ENCODE results near the gene CCIN.
"Not testable (repeated sequence)": the region's sequence is repeated elsewhere in the genome, so short reads cannot be mapped to it uniquely, and the experiment has no call there.

The CCIN gene

DNA sequence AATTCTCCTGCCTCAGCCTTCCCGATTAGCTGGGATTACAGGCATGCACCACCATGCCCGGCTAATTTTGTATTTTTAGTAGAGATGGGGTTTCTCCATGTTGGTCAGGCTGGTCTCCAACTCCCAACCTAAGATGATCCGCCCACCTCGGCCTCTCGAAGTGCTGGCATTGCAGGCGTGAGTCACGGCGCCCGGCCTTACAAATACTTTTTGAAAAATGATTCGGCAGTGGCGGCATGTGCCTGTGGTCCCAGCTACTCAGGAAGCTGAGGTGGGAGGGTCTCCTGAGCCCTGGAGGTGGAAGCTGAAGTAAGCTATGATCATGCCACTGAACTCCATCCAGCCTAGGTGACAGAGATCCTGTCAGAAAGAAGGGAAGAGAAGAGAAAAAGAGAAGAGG, 9.1 kb upstream of the CCIN start:
- not testable (repeated sequence) for DNase-seq (ENCODE audit: low read depth)

DNA sequence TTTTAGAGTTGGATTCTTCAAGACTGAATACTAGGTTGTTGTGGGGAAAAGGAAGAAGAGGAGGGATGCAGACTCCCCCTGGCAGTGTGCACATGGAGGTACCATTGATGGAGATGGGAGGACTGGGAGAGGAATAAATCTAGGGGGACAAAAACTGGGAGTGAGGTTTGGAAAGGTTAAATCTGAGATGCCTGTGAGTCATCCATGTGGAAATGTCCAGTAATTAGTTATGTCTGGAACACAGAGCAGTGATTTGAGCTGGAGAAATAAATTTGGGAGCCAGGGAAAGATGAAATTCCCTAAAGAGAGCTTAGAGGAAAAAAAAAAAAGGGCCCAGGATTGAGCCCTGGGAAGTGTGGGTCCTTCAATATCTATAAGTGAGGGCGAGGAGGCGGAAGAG, 8.0 kb upstream of the CCIN start:
- DNase-seq (ENCODE audit: low read depth), result no peak

DNA sequence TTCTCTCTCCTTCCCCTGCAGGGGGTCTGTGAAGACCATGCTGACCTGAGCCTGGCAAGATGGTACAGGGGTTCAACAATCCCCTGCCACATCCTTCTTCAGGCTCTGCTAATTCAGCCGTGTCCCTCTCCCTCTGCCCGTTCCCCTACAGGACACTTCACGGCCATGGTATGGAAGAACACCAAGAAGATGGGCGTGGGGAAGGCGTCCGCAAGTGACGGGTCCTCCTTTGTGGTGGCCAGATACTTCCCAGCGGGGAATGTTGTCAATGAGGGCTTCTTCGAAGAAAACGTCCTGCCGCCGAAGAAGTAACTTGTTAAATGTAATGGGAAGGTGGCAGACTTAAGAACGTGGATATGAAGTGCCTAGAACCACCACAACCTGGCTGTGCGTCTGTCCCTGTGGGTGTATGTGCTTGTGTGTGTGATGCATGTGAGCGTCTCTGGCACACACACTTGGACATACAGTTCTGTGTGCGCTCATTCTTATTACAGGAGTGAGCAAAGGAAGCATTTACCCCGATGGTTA, 6.9 kb upstream of the CCIN start:
- no peak for DNase-seq (ENCODE audit: low read depth)

DNA sequence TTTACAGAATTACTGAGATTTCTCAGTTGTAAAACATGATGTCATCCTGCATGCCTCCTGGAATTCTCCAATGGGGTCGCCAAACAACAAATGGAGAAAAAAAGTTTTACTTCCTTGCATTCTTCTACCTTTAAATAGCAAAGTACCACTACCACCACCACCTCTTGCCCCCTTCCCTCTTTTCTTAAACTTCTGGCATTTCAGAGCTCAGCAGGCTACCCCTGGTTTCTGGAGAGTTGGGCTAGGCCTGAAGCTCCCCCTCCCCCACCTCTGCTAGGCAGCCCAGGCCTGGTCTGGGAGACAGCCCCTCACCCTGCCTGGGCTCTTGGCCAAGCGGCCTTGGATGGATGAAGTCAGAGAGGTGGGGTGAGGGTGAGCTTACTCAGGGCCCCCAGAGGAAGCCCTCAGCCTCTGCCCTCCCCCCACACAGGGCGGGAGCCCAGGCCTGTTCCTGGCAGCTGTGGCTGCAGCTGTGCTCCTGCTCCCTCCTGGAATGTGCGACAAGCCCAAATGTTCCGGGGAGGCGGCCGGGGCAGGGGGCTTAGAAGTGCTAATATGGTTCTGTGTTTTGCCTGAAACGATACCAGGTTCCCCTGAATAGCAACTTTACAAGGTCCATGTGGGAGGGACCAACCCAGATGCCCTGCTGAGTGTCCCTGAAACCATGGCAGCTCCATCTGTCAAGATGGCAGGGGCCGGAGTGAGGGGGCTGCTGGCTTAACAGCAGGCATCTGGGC, 6.0 kb upstream of the CCIN start:
- peak; percentile 56 for DNase-seq (ENCODE audit: low read depth)

DNA sequence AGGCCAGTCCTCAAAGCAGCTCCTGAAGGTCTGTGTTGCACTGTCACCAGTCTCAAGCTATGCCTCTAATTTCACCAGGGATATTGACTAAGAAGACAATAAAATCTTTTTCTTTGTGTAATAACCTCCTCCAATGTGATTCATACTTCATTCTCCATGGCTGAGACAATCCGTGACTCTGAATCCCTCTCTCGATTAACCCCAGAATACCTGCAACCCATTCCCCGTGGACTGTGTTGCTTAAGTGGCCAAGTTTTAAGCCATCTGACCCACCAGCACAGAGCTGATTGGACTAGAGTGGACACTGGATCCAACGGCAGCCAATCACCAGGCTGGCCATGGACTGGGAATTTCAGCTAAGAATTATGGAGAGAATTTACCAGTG, 5.4 kb upstream of the CCIN start:
- DNase-seq (ENCODE audit: low read depth), result peak; percentile 42

DNA sequence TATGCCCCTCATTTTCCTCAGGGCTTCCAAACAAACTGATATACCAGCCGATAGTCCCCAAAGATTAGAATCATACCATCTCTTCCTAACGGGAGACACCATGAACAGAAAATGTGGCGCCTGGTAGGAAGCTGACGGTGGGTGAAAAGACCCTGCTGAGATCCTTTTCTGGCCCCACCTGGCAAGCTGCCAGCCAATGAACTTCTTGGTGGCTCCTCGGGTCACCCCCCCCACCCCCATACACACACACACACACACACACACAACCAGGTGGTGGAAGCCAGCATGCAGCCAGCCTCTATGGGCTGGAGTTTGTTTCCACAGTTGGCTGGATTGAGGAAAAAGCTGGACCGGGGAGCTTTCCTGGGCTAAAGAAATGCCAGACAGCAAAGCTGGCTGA, 4.8 kb upstream of the CCIN start:
- no peak for DNase-seq (ENCODE audit: low read depth)

DNA sequence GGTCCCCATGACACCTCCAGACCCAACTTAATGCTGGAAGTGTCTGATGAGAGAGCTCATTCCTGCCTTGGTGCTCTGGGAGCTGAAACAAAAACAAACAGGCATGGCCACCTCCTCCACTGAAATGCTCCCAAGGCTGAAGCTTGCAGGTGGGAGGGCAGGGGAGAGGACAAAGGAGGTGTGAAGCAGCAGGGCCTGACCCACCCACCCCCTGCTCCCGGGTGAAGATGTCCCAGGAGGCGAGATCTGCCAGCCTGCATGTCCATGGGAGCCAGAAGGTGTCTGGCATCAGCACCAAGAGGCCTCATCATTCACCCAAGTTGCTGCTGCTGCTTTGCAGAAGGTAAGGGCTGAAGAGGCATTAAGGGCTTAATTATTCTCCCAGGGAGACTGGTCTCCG, 4.2 kb upstream of the CCIN start:
- DNase-seq (ENCODE audit: low read depth), result no peak

DNA sequence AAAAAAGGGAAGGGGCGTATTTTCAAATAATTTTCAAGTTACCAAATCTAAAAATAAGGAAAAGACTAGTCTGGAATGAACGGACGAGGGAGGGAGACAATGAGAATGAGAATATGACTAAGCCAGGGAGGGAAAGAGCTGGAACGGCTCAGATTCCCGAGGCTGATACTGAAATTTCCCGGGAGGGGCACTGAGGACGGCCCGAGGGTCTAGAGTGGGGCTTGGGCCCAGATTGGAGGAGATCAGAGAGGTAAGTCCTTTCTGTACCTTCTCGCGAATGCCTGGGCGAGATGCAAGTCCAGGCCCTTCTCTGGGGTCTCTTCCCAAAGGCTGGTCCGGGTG, 3.4 kb upstream of the CCIN start:
- DNase-seq (ENCODE audit: low read depth), result no peak

DNA sequence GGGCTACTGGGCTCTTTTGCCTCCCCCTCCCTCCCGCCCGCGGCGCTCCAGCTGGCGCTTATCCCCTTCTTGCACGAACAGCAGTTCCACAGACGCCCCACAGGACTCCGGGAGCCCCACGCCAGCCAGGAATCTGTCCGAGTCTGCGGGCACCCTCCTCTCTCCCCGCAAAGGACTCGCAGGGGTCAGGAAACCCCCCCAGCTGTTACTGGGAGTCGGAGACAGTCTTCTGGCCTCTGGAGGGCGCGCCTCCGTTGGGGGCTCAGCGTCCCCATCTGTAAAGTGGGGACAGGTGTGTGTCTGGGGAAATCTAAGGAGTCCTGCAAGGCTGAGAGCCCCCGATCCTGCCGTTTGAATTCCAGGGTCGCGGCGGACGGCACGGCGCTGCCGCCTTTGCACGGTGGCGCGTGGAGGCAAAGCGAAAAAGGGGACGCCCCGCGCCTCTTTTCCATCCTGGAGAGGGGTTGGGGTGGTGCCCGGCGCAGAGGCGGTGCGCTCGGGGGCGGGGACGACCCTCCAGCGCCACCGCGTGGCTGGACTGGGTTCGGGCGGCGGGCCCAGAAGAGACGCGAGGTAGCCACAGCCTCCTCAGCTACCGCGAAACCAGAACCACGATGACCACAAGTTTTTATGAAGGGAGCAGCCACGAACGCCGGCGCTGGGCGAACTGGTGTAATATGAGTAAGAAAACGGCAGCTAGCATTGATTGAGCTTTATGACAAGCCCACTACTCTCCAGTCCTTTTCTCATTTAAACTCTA, 2.8 kb upstream of the CCIN start:
- peak; percentile 41 for DNase-seq (ENCODE audit: low read depth)

DNA sequence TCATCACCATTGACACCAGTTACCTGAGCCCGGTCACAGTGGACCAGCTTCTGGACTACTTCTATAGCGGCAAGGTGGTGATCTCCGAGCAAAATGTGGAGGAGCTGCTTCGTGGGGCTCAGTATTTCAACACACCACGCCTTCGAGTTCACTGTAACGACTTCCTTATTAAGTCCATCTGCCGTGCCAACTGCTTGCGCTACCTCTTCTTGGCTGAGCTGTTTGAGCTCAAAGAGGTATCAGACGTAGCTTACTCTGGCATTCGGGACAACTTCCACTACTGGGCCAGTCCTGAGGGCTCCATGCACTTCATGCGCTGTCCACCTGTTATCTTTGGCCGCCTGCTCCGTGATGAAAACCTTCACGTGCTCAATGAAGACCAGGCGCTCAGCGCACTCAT, 520 bp downstream of the CCIN start:
- no peak for DNase-seq (ENCODE audit: low read depth)

DNA sequence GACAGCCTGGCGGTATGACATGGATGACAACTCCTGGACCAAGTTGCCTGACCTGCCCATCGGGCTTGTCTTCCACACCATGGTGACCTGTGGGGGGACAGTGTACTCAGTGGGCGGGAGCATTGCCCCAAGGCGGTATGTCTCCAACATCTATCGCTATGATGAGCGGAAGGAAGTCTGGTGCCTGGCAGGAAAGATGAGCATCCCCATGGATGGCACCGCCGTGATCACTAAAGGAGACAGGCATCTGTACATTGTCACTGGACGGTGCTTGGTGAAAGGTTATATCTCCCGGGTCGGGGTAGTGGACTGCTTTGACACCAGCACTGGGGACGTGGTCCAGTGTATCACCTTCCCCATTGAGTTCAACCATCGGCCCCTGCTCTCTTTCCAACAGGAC, 1.3 kb downstream of the CCIN start:
- no peak for DNase-seq (ENCODE audit: low read depth)

DNA sequence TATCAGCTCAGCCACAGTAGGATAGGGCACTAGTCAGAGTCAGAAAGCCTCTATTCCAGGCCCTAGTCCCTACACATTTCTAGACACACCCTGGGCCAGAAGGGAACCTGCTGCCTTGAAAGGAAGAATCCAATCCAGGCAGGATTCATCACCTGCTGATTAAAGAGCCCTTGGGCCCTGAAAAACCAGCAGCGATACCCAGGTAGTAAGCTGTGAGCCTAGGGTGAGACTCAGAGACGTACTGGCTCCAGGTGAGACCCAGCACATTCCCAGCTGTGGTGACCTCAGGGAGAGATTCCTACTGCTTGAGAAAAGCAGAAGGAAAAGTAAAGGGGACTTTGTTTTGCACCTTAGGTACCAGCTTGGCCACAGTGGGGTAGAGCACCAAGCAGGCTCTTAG, 4.7 kb downstream of the CCIN start:
- DNase-seq (ENCODE audit: low read depth), result no peak

DNA sequence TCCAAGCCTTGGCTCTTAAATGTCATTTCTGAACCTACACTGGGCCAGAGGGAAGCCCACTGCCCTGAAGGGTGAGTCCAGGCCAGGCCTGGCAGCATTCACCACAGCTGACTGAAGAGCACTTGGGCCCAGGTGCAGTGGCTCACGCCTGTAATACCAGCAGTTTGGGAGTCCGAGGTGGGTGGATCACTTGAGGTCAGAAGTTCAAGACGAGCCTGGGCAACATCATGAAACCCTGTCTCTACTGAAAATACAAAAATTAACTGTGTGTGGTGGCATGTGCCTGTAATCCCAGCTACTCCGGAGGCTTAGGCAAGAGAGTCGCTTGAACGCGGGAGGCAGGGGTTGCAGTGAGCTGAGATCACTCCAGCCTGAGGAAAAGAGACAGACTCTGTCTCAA, 5.1 kb downstream of the CCIN start:
- DNase-seq (ENCODE audit: low read depth), result no peak

DNA sequence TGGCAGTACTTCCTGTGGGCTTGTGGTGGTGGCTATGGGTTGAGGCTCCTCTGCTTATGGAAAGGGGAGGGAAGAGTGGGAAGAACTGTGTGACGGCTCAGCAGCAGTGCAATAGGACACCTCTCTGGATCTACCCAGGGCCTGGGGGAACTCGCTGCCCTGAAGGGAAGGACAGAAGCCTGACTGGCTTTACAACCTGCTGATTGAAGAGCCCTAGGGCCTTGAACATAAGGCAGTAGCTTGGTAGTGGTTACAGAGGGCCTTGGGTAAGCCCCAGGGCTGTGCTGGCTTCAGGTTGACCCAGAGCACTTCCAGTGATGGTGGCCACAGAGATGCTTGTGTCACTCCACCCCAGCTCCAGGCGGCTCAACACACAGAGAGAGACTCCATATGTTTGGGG, 5.5 kb downstream of the CCIN start:
- DNase-seq (ENCODE audit: low read depth), result no peak

DNA sequence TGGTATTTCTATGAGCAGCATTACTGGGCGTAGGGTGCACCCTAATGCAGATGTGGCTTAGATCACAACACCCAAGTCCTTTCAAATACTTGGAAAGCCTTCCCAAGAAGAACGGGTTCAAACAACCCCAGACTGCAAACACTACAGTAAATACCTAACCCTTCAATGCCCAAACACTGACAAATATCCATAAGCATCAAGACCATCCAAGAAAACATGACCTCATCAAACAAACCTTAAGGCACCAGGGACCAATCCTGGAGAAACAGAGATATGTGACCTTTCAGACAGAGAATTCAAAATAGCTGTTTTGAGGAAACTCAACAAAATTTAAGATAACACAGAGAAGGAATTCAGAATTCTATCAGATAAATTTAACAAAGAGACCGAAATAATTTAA, 6.0 kb downstream of the CCIN start:
- not testable (repeated sequence) for DNase-seq (ENCODE audit: low read depth)

DNA sequence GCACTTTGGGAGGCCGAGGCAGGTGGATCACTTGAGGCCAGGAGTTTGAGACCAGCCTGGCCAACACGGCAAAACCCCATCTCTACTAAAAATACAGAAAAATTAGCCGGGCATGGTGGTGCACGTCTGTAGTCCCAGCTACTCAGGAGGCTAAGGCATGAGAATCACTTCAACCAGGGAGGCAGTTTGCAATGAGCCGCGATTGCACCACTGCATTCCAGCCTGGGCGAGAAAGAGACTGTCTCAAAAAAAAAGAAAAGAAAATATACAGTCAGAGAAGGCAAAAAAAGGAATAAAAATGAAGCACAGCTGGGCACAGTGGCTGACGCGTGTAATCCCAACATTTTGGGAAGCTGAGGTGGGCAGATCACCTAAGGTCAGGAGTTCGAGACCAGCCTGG, 7.3 kb downstream of the CCIN start:
- not testable (repeated sequence) for DNase-seq (ENCODE audit: low read depth)

DNA sequence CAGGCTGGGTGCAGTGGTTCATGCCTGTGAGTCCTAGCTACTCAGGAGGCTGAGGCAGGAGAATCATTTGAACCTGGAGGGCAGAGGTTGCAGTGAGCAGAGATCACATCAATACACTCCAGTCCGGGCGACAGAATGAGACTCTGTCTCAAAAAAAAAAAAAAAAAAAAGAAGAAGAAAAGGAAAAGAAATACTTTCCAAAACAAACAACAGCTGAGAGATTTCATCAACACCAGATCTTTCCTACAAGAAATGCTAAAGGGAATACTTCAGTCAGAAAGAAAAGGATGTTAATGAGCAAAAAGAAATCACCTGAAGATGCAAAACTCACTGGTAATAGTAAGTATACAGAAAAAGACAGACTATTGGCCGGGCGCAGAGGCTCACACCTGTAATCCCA, 8.4 kb downstream of the CCIN start:
- DNase-seq (ENCODE audit: low read depth), result no peak

DNA sequence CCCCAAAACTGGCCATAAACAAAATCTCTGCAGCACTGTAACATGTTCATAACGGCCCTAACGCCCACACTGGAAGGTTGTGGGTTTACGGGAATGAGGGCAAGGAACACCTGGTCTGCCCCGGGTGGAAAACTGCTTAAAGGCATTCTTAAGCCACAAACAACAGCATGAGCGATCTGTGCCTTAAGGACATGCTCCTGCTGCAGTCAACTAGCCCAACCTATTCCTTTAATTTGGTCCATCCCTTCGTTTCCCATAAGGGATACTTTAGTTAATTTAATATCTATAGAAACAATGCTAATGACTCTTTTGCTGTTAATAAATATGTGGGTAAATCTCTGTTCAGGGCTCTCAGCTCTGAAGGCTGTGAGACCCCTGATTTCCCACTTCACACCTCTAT, 11.1 kb downstream of the CCIN start:
- not testable (repeated sequence) for DNase-seq (ENCODE audit: low read depth)

DNA sequence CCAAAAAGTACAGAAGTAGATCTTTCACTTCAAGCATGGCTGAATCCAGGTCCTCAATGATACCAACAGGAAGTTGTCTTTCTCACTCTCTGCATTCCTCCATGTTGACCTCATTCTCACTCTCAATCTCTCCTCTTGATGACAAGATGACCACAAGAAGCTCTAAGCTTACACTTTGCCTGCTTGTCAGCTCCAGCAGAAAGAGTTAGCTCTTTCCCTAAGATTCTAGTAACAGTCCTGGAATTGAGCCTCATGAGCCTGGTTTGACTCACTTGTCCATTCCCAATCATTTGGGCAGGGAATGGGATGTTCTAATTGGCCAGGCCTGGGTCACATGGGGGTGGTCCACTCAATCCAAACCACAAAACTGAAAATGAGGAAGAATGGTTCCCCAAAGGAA, 18.2 kb downstream of the CCIN start:
- no peak for DNase-seq (ENCODE audit: low read depth)

DNA sequence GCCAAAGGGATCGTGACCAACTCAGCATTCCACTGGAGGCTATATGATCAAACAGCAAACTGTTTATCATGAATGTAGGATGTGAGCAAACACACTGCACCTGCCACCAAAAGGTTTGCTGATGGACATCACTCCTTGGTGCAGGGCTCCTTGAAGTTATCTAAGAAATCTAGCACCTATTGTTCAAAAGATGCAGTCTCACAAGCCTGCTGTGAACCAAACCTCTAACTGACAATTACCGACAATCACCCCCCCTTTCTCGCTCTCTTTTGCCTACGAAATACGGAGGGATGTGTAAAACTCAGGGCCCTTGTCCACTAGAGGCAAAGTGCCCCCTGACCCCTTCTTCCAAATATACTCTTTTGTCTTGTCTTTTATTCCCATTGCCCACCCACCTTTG, 19.0 kb downstream of the CCIN start:
- DNase-seq (ENCODE audit: low read depth), result no peak

DNA sequence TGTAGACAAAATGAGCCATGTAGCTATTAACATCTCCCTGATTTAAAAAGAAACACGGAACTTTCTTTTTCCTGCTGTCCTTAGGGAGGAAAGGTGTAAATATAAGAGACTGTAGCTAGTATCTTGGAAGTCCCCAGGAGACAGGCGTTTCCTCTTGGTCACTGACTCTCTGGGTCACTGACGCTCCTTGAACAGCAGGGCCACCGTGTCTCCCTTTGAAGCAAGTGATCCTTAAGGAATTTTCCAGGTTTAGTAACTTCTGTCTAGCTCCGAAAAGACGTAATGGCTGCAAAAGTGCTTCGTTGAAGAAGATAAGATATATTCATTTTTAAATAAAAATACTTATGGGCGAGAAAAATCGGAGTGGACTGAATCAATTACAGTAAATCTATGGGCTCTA, 20.8 kb downstream of the CCIN start:
- no peak for DNase-seq (ENCODE audit: low read depth)

DNA sequence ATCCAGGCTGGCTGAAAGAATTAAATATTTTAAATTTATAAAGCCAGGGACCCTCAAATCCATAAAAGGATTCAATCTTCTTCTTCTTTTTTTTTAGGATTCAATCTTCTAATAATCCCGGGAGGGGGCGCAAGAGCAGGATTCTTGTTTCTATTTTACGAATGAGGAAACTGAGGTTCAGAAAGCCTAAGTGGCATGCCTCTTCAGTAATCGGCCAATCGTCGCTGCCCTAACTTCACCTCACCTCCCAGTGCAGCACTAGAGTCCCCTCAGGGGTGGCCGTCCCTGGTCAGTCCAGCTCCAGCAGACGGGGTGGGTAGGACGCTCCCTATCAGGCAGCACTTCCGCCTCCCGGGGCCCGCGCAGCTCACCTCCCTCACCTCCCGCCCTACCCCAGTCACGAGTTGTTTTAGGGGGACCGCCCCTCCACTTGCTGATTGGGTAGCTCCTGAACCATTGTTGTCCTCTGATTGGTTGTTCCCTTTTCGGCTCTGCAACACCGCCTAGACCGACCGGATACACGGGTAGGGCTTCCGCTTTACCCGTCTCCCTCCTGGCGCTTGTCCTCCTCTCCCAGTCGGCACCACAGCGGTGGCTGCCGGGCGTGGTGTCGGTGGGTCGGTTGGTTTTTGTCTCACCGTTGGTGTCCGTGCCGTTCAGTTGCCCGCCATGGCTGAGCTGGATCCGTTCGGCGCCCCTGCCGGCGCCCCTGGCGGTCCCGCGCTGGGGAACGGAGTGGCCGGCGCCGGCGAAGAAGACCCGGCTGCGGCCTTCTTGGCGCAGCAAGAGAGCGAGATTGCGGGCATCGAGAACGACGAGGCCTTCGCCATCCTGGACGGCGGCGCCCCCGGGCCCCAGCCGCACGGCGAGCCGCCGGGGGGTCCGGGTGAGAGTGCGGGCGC, 21.5 kb downstream of the CCIN start, which contains the start of gene CLTA:
Gene CLTA, plus strand, starts transcription at position 534 of the 902 bp plus-strand sequence. Its CDS starts 136 bp downstream, at position 670.
- DNase-seq (ENCODE audit: low read depth), result peak; percentile 93

DNA sequence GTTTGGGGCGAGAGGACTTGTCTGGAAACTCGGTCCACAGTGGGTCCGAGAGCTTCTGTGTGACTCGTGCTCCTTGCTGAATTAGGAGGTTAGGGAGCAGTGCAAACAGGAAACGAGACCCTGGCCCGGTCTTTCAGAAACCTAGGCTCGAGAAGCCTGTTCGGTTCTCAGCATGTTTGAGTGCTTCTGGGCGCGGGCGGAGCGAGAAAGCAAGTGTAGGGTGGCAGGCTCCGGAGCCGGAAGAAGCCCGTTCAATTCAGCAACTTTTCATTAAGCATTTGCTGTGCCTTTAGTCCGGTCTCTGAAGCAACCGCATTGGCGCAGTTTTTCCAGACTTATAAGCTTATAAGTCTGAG, 22.1 kb downstream of the CCIN start:
- DNase-seq (ENCODE audit: low read depth), result no peak

Measured in non-pigmented ciliary epithelial cell (primary cell).